OCI-LY7 (cell line): ENCODE measurements around the gene CA7. TPM values are rescaled to one million over a fixed set of nuclear protein-coding genes. Genes with fewer than 3 reads are reported as not detected.

Experiments used
- BruUV-seq: library from RNA; stranded (reverse); fragments of 400-500 nt; replicated peaks from 2 replicates; lab custom pipeline; 2021; lab: Mats Ljungman, UMichigan
- CTCF ChIA-PET: fragments of 300-600 bp; sonication (Branson Sonifier 250); formaldehyde crosslinking; loops from one replicate; lab custom pipeline; 2022; ENCODE audit warnings: antibody characterized with exemption; ENCODE audit not compliant: unreplicated experiment; lab: Charles Lee
- POLR2A ChIA-PET: fragments of 300-600 bp; sonication (Branson Sonifier 250); formaldehyde crosslinking; loops from one replicate; lab custom pipeline; 2022; ENCODE audit warnings: antibody characterized with exemption; lab: Charles Lee
- DNase-seq: peaks from one replicate; pipeline ENCODE4 v3.0.0-alpha.2; 2015; ENCODE audit warnings: low spot score
- H2AFZ ChIP-seq: fragments of 200-600 bp; sonication (generic), shearing (Covaris generic); 2 replicates; pipeline ENCODE4 v1.6.1; 2014; ENCODE audit warnings: mild to moderate bottlenecking, antibody characterized with exemption, low read length, moderate library complexity
- H3K27ac ChIP-seq: fragments of 200-600 bp; sonication (generic); 2 replicates; pipeline ENCODE4 v1.5.1; 2014; ENCODE audit warnings: mixed run types, low read depth, mild to moderate bottlenecking, moderate library complexity, low read length, inconsistent platforms; ENCODE audit not compliant: poor library complexity, severe bottlenecking
- H3K36me3 ChIP-seq: fragments of 200-600 bp; sonication (generic); 2 replicates; pipeline ENCODE4 v1.6.1; 2014; ENCODE audit warnings: mild to moderate bottlenecking, antibody characterized with exemption, low read length, moderate library complexity, mixed read lengths; ENCODE audit not compliant: insufficient read depth
- H3K4me1 ChIP-seq: fragments of 200-600 bp; sonication (generic); 2 replicates; pipeline ENCODE4 v1.5.1; 2014; ENCODE audit warnings: mild to moderate bottlenecking, low read length; ENCODE audit not compliant: insufficient read depth, poor library complexity, severe bottlenecking
- H3K4me2 ChIP-seq: fragments of 200-600 bp; sonication (generic); 2 replicates; pipeline ENCODE4 v1.6.1; 2014; ENCODE audit warnings: mild to moderate bottlenecking, low read length
- H3K4me3 ChIP-seq: fragments of 200-600 bp; sonication (generic); 2 replicates; pipeline ENCODE4 v1.5.1; 2014; ENCODE audit warnings: mild to moderate bottlenecking, low read depth, low read length; ENCODE audit not compliant: poor library complexity, severe bottlenecking
- H3K79me2 ChIP-seq: fragments of 200-600 bp; sonication (generic); 2 replicates; pipeline ENCODE4 v1.6.1; 2016; ENCODE audit warnings: low read depth, mild to moderate bottlenecking, low read length, moderate library complexity, mixed read lengths; ENCODE audit not compliant: insufficient read depth
- H3K9me2 ChIP-seq: fragments of 200-600 bp; sonication (generic); 2 replicates; pipeline ENCODE4 v1.6.1; 2016; ENCODE audit warnings: mild to moderate bottlenecking, low read length, mixed read lengths; ENCODE audit not compliant: insufficient read depth
- H3K9me3 ChIP-seq: fragments of 200-600 bp; sonication (generic); 2 replicates; pipeline ENCODE4 v1.6.1; 2014; ENCODE audit warnings: mild to moderate bottlenecking, mixed run types, low read length, mixed read lengths
- H4K20me1 ChIP-seq: fragments of 200-600 bp; sonication (generic); 2 replicates; pipeline ENCODE4 v1.6.1; 2014; ENCODE audit warnings: mild to moderate bottlenecking, antibody characterized with exemption, low read length, moderate library complexity, mixed read lengths; ENCODE audit not compliant: insufficient read depth
- CTCF ChIP-seq: fragments of 200-600 bp; sonication (generic); conservative IDR thresholded peaks from 2 replicates; pipeline ENCODE4 v1.5.1; 2014; ENCODE audit warnings: mild to moderate bottlenecking, antibody characterized with exemption, low read length, moderate library complexity, mixed read lengths
- EZH2phosphoT487 ChIP-seq: fragments of 200-600 bp; sonication (generic); IDR thresholded peaks from 2 replicates; pipeline ENCODE4 v1.6.1; 2018; ENCODE audit warnings: low read depth, borderline replicate concordance, mild to moderate bottlenecking, mixed run types, antibody characterized with exemption, low read length, moderate library complexity, mixed read lengths
- intact Hi-C: fragments of 100-400 bp; cut with micrococcal nuclease; formaldehyde crosslinking; loops from one replicate; pipeline ENCODE4 v1.10.0; 2022; ENCODE audit not compliant: unreplicated experiment
- total RNA-seq, 2 experiments: library from RNA; depleted of rRNA in 1 of 2; stranded (reverse); fragments of >200 nt in 1 of 2; shearing (Covaris generic) in 1 of 2; gene quantifications; 2 replicates each; pipeline ENCODE4 v1.2.3, GENCODE V29; 2014 to 2022

Gene CA7
- total RNA-seq, 2 experiments from 2014 or later, result not detected

- no peak for DNase-seq
- H3K4me3 ChIP-seq, result no peak overlapping the region
- H3K79me2 ChIP-seq, result no peaks in the 10 kb centered on the region
- H3K9me3 ChIP-seq, result no peaks in the 10 kb centered on the region
- POLR2A ChIA-PET, result interaction anchor here (1.8 kb wide), 1 partner anchor 11 kb away, joined by 4 read pairs; the partner anchor contains the start of gene PDP2
- intact Hi-C loops, result no loop called here
- no peak overlapping the region for H3K27ac ChIP-seq
- H3K4me1 ChIP-seq, result no peaks in the 10 kb centered on the region
- no peaks in the 10 kb centered on the region for H4K20me1 ChIP-seq
- no peaks in the 10 kb centered on the region for H3K9me2 ChIP-seq
- no peak overlapping the region for H3K4me2 ChIP-seq
- H2AFZ ChIP-seq, result no peak overlapping the region
- no peak for TF ChIP-seq EZH2phosphoT487
- no peak for TF ChIP-seq CTCF
- H3K36me3 ChIP-seq, result peaks cover 19% of the 10 kb centered on the region
- CTCF ChIA-PET, result no interaction called here
- no TSS peak for BruUV-seq
These were observed 47.6 kb downstream of the CA7 start for GRCh38 chr16:66891797-66892196.

DNA sequence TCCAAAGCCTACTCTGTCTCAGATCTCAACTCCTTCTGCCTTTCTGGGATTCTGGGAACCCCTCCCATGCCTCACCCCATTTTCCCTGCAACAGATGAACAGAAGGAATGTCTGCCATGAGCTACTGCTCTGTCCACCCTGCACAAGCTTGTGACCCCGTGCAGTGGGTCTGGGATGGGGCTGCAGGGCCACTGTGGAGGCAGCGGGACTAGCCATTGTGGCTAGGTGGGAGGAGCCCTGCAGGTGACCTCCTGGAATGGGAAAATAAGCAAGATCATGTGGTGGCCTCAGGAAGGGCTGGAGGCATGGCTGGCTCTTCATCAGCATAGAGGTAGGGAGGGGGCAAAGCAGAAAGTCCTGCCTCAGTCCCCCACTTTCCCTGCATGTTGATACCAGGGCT is 49.8 kb downstream of the CA7 start:
- ChIA-PET CTCF (no interaction called here), POLR2A (no interaction called here)
- intact Hi-C loops, result no loop called here
- Histone ChIP-seq H3K9me3 (no peaks in the 10 kb centered on the region), H3K36me3 (peaks cover 5% of the 10 kb centered on the region), H3K79me2 (no peaks in the 10 kb centered on the region), H3K4me2 (no peak overlapping the region), H2AFZ (no peak overlapping the region), H3K27ac (no peak overlapping the region), H3K9me2 (no peaks in the 10 kb centered on the region), H3K4me1 (no peaks in the 10 kb centered on the region), H4K20me1 (no peaks in the 10 kb centered on the region), H3K4me3 (no peak overlapping the region)
- no peak for DNase-seq
- TF ChIP-seq CTCF (no peak), EZH2phosphoT487 (no peak)
- BruUV-seq, result no TSS peak

DNA sequence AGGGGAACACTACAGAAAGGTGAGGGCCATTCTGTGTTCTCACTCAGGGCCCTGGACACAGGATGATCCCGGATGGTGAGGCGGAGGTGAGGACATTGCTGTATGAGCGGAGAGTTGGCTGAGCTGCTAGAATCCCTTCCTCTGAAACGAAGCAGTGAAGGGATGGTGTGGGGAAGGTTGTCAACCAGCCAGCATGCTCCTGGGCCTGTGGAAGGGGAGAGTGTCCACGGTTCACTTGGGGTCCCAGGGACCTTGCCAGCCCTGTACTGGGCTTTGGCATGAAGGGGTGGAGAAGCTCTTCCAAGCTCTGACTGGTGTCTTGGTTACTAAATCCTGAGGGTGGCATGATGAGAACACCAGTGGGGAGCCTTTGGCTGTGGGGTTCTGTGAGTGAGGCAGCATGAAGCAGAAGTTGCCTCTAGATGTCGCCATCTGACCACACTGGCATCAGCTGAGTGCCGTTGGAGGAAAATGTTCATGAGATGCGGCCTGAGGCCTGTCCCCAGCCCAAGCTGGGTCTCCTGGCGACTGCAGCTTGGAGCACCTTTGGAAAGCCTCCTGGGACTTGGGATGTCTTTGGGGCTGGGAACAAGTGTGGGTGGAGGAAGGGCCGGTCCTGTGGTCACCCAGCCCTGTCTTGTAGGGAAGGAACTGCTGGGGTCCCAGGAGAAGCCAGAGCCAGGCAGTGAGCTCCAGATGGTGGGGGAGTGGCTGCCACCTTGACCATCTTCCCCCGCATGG is 50.9 kb downstream of the CA7 start:
- H2AFZ ChIP-seq, result no peak overlapping the region
- no peaks in the 10 kb centered on the region for H4K20me1 ChIP-seq
- H3K4me2 ChIP-seq, result no peak overlapping the region
- CTCF ChIA-PET, result no interaction called here
- TF ChIP-seq EZH2phosphoT487, result no peak
- peak; percentile 90 for TF ChIP-seq CTCF
- H3K79me2 ChIP-seq, result no peaks in the 10 kb centered on the region
- no peak overlapping the region for H3K4me3 ChIP-seq
- H3K9me3 ChIP-seq, result no peaks in the 10 kb centered on the region
- H3K9me2 ChIP-seq, result no peaks in the 10 kb centered on the region
- no peak overlapping the region for H3K27ac ChIP-seq
- no TSS peak for BruUV-seq
- no peaks in the 10 kb centered on the region for H3K4me1 ChIP-seq
- intact Hi-C loops, result loop anchor here (5.0 kb wide), 2 partner anchors 37 to 57 kb away; partner anchors contain the start of gene CIAO2B
- DNase-seq, result peak; percentile 63
- H3K36me3 ChIP-seq, result peaks cover 5% of the 10 kb centered on the region
- POLR2A ChIA-PET, result interaction anchor here (0.5 to 0.6 kb wide), 2 partner anchors 10 to 189 kb away, joined by 3 to 4 read pairs; no protein-coding TSS in a partner anchor
